Endothelial cell of umbilical vein (primary cell): ENCODE results near the gene ATAD2B. TPM values are rescaled to one million over a fixed set of nuclear protein-coding genes. Genes with fewer than 3 reads are reported as not detected.

Source experiments
- BruUV-seq: library from RNA; stranded (reverse); fragments of 400-500 nt; replicated peaks from 2 replicates; lab custom pipeline; 2021; lab: Mats Ljungman, UMichigan
- CTCF ChIA-PET: fragments of 300-600, 350-600 bp; sonication (Branson Sonifier 250); formaldehyde crosslinking; loops from one replicate; lab custom pipeline; 2021; ENCODE audit warnings: antibody characterized with exemption, inconsistent platforms; lab: Charles Lee
- POLR2A ChIA-PET: fragments of 300-600, 350-600 bp; sonication (Branson Sonifier 250); formaldehyde crosslinking; loops from one replicate; lab custom pipeline; 2021; ENCODE audit warnings: antibody characterized with exemption, inconsistent platforms; lab: Charles Lee
- DNase-seq: peaks from one replicate; pipeline ENCODE4 v3.0.0-alpha.2; 2011; ENCODE audit warnings: low read depth, low spot score
- FAIRE-seq: peaks from 2 replicates; lab custom pipeline; 2011; peaks lifted over from hg19 to GRCh38; lab: Jason Lieb, UNC
- H2AFZ ChIP-seq: 2 replicates; pipeline ENCODE4 v1.6.0; 2012; ENCODE audit warnings: low read depth, low read length, control low read depth, inconsistent platforms
- H3K27ac ChIP-seq: 2 replicates; pipeline ENCODE4 v1.5.1; 2011; ENCODE audit warnings: low read depth, mild to moderate bottlenecking, control low read depth, low read length, moderate library complexity; ENCODE audit not compliant: insufficient read depth
- H3K27me3 ChIP-seq, 2 experiments: 2 replicates each; pipeline versions ENCODE4 v1.6.0 to v1.6.1; 2011; ENCODE audit warnings: low read length in 2 of 2, mixed read lengths in 1 of 2; ENCODE audit not compliant: control insufficient read depth in 2 of 2, insufficient read depth in 2 of 2
- H3K36me3 ChIP-seq, 2 experiments: 2 replicates in 1 of 2; 3 replicates in 1 of 2; pipeline ENCODE4 v1.5.1; 2011; ENCODE audit warnings: low read length in 2 of 2, mild to moderate bottlenecking in 1 of 2, moderate library complexity in 1 of 2; ENCODE audit not compliant: control insufficient read depth in 2 of 2, insufficient read depth in 2 of 2; ENCODE audit errors: extremely low read depth in 1 of 2
- H3K4me1 ChIP-seq: 3 replicates; pipeline ENCODE4 v1.5.1; 2011; ENCODE audit warnings: mild to moderate bottlenecking, low read length; ENCODE audit not compliant: control insufficient read depth, insufficient read depth; ENCODE audit errors: extremely low read depth
- H3K4me2 ChIP-seq: 2 replicates; pipeline ENCODE4 v1.6.1; 2011; ENCODE audit warnings: low read length, control low read depth, mixed read lengths; ENCODE audit not compliant: insufficient read depth
- H3K4me3 ChIP-seq, 3 experiments: fragments of 200-600 bp in 1 of 3; sonication (generic), shearing (Covaris generic) in 1 of 3; replicated peaks in 1 of 3; 2 replicates each; pipeline ENCODE4 v1.5.1; 2011 to 2016; ENCODE audit warnings: control low read depth in 3 of 3, low read length in 3 of 3, mild to moderate bottlenecking in 2 of 3, inconsistent platforms in 1 of 3, low read depth in 1 of 3, moderate library complexity in 1 of 3; ENCODE audit not compliant: insufficient read depth in 1 of 3
- H3K79me2 ChIP-seq: 2 replicates; pipeline ENCODE4 v1.6.0; 2012; ENCODE audit warnings: low read length, inconsistent platforms; ENCODE audit not compliant: control insufficient read depth, insufficient read depth
- H3K9ac ChIP-seq: replicated peaks from 2 replicates; pipeline ENCODE3; 2011; ENCODE audit warnings: low read length, control low read depth; ENCODE audit not compliant: insufficient read depth; ENCODE audit errors: extremely low read depth
- H3K9me1 ChIP-seq: replicated peaks from 3 replicates; pipeline ENCODE4 v1.6.0; 2011; ENCODE audit warnings: mild to moderate bottlenecking, low read length; ENCODE audit not compliant: control insufficient read depth, insufficient read depth; ENCODE audit errors: extremely low read depth
- H3K9me3 ChIP-seq: replicated peaks from 2 replicates; pipeline ENCODE4 v1.5.1; 2012; ENCODE audit warnings: low read length, inconsistent platforms; ENCODE audit not compliant: control insufficient read depth, insufficient read depth
- H4K20me1 ChIP-seq: replicated peaks from 2 replicates; pipeline ENCODE3; 2011; ENCODE audit warnings: mild to moderate bottlenecking, low read length; ENCODE audit not compliant: control insufficient read depth, insufficient read depth; ENCODE audit errors: extremely low read depth
- CTCF ChIP-seq, 2 donors: IDR thresholded peaks; 1 replicate in 1 of 2; 2 replicates in 1 of 2; pipeline ENCODE4 v1.5.1; 2011; ENCODE audit warnings: low read length in 2 of 2, mild to moderate bottlenecking in 2 of 2, moderate library complexity in 2 of 2, control low read depth in 1 of 2, inconsistent platforms in 1 of 2, low read depth in 1 of 2; ENCODE audit not compliant: insufficient read depth in 1 of 2; ENCODE audit errors: extremely low read depth in 1 of 2
- EZH2 ChIP-seq: IDR thresholded peaks from 2 replicates; pipeline ENCODE4 v1.6.1; 2012; ENCODE audit warnings: borderline replicate concordance, low read depth, mild to moderate bottlenecking, moderate library complexity, low read length, inconsistent platforms; ENCODE audit not compliant: severe bottlenecking
- FOS ChIP-seq: IDR thresholded peaks from 2 replicates; pipeline ENCODE4 v1.6.1; 2011; ENCODE audit warnings: mild to moderate bottlenecking, low read length, moderate library complexity, borderline replicate concordance; ENCODE audit not compliant: insufficient read depth
- GATA2 ChIP-seq: IDR thresholded peaks from 2 replicates; pipeline ENCODE4 v1.7.0; 2011; ENCODE audit warnings: low read depth, mild to moderate bottlenecking, moderate library complexity, mixed read lengths, low read length; ENCODE audit not compliant: insufficient read length, insufficient read depth
- JUN ChIP-seq: IDR thresholded peaks from 2 replicates; pipeline ENCODE4 v1.6.1; 2011; ENCODE audit warnings: borderline replicate concordance, low read depth; ENCODE audit not compliant: insufficient read length, insufficient read depth
- MAX ChIP-seq: IDR thresholded peaks from 2 replicates; pipeline ENCODE4 v1.6.1; 2011; ENCODE audit not compliant: insufficient read depth, insufficient read length
- MYC ChIP-seq: IDR thresholded peaks from one replicate; pipeline ENCODE4 v1.6.1; 2011; ENCODE audit warnings: mild to moderate bottlenecking, low read depth, low read length
- POLR2A ChIP-seq: IDR thresholded peaks from 2 replicates; pipeline ENCODE4 v1.6.1; 2012; ENCODE audit warnings: low read depth, mild to moderate bottlenecking, control low read depth, low read length
- POLR2AphosphoS5 ChIP-seq: IDR thresholded peaks from 2 replicates; pipeline ENCODE4 v1.6.1; 2012; ENCODE audit warnings: low read depth, mild to moderate bottlenecking, control low read depth, low read length, moderate library complexity; ENCODE audit not compliant: insufficient read depth
- dilution Hi-C: fragments of 300-500 bp; cut with MboI; formaldehyde crosslinking; loops from one replicate; pipeline ENCODE4 v1.15.0; 2019; ENCODE audit warnings: low sequenced_read_pairs; ENCODE audit not compliant: extremely low pct_ligation_motif_present
- intact Hi-C: fragments of 100-400 bp; cut with micrococcal nuclease; formaldehyde crosslinking; loops from one replicate; pipeline ENCODE4 v1.10.0; 2022
- polyA plus RNA-seq, 4 experiments: library from polyadenylated mRNA; depleted of rRNA in 3 of 4; stranded (reverse) in 3 of 4; unstranded in 1 of 4; fragments of >200 nt; gene quantifications; 2 replicates each; pipeline versions ENCODE4 v1.2.1 to v1.2.3, GENCODE V29; 2011 to 2012; ENCODE audit warnings: missing spikeins in 1 of 4
- total RNA-seq: library from RNA; stranded (reverse); gene quantifications from 2 replicates; pipeline ENCODE4 v1.2.3, GENCODE V29; 2021

Gene ATAD2B
- total and polyA plus RNA-seq, 2 donors (not counting 3 experiments of a cell fraction or from before 2014, with no cell fraction given) = 2.5 to 19.1 TPM

- Histone ChIP-seq H3K9me3 (no peaks in the 10 kb centered on the region), H3K27me3 (no peaks in the 10 kb centered on the region), H3K79me2 (peaks cover 4% of the 10 kb centered on the region), H3K9me1 (no peaks in the 10 kb centered on the region), H3K4me3 (no peak overlapping the region), H3K4me2 (no peak overlapping the region), H3K9ac (no peak overlapping the region), H3K36me3 (no peaks in the 10 kb centered on the region), H3K4me1 (no peaks in the 10 kb centered on the region), H3K27ac (no peak overlapping the region), H4K20me1 (no peaks in the 10 kb centered on the region), H2AFZ (no peak overlapping the region)
- dilution Hi-C loops = no loop called here
- POLR2A ChIA-PET = no interaction called here
- CTCF ChIA-PET = interaction anchor here (2.5 kb wide), 1 partner anchor 19 kb away, joined by 10 read pairs; no protein-coding TSS in a partner anchor
- intact Hi-C loops = no loop called here
- FAIRE-seq (no peak), DNase-seq (no peak)
- TF ChIP-seq FOS = no peak
- TF ChIP-seq JUN = no peak
- TF ChIP-seq EZH2 = no peak
- TF ChIP-seq MYC = no peak
- no peak for TF ChIP-seq GATA2
- TF ChIP-seq MAX = no peak
- TF ChIP-seq POLR2A = no peak
- TF ChIP-seq CTCF (IDR thresholded peaks at IDR 0.05; ENCODE audit: extremely low read depth in 1 of 2, insufficient read depth in 1 of 2, low read depth in 1 of 2, low read length in 2 of 2) = no peak
- TF ChIP-seq POLR2AphosphoS5 = no peak
- BruUV-seq = no TSS peak
These were observed 83.6 kb downstream of the ATAD2B start for GRCh38 chr2:23843051-23843976.
